Measurements from ENCODE around the gene SLC9A2. TPM values are rescaled to one million over a fixed set of nuclear protein-coding genes. Genes with fewer than 3 reads are reported as not detected.

Gene SLC9A2
- total and polyA plus RNA-seq, 2 of the 13 experiments (the other 11 are each of a cell fraction or from before 2014, with no cell fraction given): 0.02 TPM; not detected in 1

DNA sequence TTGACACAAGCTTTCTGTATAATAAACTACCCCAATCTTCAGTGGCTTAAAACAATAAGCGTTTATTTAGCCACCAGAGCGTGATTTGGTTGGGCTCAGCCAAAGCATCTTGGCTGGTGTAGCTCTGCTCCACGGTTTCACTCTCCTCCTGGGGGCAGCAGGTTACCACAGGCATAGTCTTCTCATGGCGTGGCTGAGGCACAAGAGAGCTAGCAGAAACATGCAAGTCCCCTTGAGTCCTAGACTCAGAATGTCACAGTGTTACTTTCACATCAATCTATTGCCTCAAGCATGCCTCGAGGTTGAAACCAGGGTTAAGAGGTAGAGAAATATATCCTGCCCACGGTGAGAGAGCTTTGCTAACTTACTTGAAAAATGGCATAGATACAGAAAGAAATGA is 19.9 kb upstream of the SLC9A2 start:
- DNase-seq (ENCODE audit: low spot score): no peak
- POLR2A ChIA-PET: no interaction called here

GRCh38 chr2:102601730-102602129 is 17.6 kb upstream of the SLC9A2 start:
- BruUV-seq (replicated peaks): no TSS peak
- Histone ChIP-seq H3K9me3 (ENCODE audit: low read length) (no peaks in the 10 kb centered on the region), H3K36me3 (replicated peaks in 1 of 2; ENCODE audit: control insufficient read depth in 1 of 2, insufficient read depth in 2 of 2, low read length in 2 of 2) (no peaks in the 10 kb centered on the region), H3K4me1 (ENCODE audit: insufficient read depth, low read length) (no peaks in the 10 kb centered on the region), H3K27me3 (ENCODE audit: control insufficient read depth in 1 of 2, insufficient read depth in 2 of 2, low read length in 2 of 2) (no peaks in the 10 kb centered on the region; a peak in 1 of 5 replicates), H3K79me2 (ENCODE audit: insufficient read depth, low read length) (no peaks in the 10 kb centered on the region), H3K4me2 (ENCODE audit: low read depth, low read length) (no peak overlapping the region), H4K20me1 (ENCODE audit: insufficient read depth, low read length) (no peaks in the 10 kb centered on the region), H3K27ac (ENCODE audit: extremely low read length, insufficient read depth, low read length) (no peak overlapping the region), H3K9ac (ENCODE audit: insufficient read depth, low read depth, low read length) (no peak overlapping the region), H3K4me3 (replicated peaks in 1 of 3; ENCODE audit: insufficient read depth in 1 of 3, low read depth in 2 of 3, low read length in 3 of 3) (no peak overlapping the region), H2AFZ (ENCODE audit: low read length) (no peak overlapping the region)
- intact Hi-C loops (cut with micrococcal nuclease; ENCODE audit: unreplicated experiment) (no loop called here), in situ Hi-C loops (cut with HindIII; ENCODE audit: extremely low pct_ligation_motif_present, low pct_unique_long_range_greater_than_20kb) (no loop called here)
- WGBS (ENCODE audit: low lambda C conversion rate): 47% methylated on average over 2 of the region's 2 CpGs
- ATAC-seq (no peak), FAIRE-seq (no peak), DNase-seq (ENCODE audit: low spot score) (no peak)
- CTCF ChIA-PET (ENCODE audit: low intra/inter-chr PET ratio, low total read pairs): no interaction called here
- POLR2A ChIA-PET: no interaction called here
- no peak for TF ChIP-seq SSRP1 (CRISPR knock-in tag; IDR thresholded peaks at IDR 0.05)
- TF ChIP-seq RELA (CRISPR knock-in tag; IDR thresholded peaks at IDR 0.05): no peak
- no peak for TF ChIP-seq KMT2A (CRISPR knock-in tag; IDR thresholded peaks at IDR 0.05)
- no peak for TF ChIP-seq DNMT1 (CRISPR knock-in tag; IDR thresholded peaks at IDR 0.05)
- TF ChIP-seq POGK (CRISPR knock-in tag; conservative IDR thresholded peaks at IDR 0.05): no peak
- TF ChIP-seq ZFP37 (CRISPR knock-in tag; IDR thresholded peaks at IDR 0.05; ENCODE audit: borderline replicate concordance): no peak
- TF ChIP-seq, protein P1, sequence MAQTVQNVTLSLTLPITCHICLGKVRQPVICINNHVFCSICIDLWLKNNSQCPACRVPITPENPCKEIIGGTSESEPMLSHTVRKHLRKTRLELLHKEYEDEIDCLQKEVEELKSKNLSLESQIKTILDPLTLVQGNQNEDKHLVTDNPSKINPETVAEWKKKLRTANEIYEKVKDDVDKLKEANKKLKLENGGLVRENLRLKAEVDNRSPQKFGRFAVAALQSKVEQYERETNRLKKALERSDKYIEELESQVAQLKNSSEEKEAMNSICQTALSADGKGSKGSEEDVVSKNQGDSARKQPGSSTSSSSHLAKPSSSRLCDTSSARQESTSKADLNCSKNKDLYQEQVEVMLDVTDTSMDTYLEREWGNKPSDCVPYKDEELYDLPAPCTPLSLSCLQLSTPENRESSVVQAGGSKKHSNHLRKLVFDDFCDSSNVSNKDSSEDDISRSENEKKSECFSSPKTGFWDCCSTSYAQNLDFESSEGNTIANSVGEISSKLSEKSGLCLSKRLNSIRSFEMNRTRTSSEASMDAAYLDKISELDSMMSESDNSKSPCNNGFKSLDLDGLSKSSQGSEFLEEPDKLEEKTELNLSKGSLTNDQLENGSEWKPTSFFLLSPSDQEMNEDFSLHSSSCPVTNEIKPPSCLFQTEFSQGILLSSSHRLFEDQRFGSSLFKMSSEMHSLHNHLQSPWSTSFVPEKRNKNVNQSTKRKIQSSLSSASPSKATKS (CRISPR knock-in tag; IDR thresholded peaks at IDR 0.05): no peak

More for the DNA sequence above, 19.9 kb upstream of the SLC9A2 start:
- Histone ChIP-seq H3K4me3 (replicated peaks in 1 of 3; ENCODE audit: insufficient read depth in 1 of 3, low read depth in 2 of 3, low read length in 3 of 3) (no peak overlapping the region), H3K36me3 (replicated peaks in 1 of 2; ENCODE audit: control insufficient read depth in 1 of 2, insufficient read depth in 2 of 2, low read length in 2 of 2) (no peaks in the 10 kb centered on the region), H2AFZ (ENCODE audit: low read length) (no peak overlapping the region), H3K4me2 (ENCODE audit: low read depth, low read length) (no peak overlapping the region), H4K20me1 (ENCODE audit: insufficient read depth, low read length) (no peaks in the 10 kb centered on the region), H3K27me3 (ENCODE audit: control insufficient read depth in 1 of 2, insufficient read depth in 2 of 2, low read length in 2 of 2) (no peaks in the 10 kb centered on the region; a peak in 1 of 5 replicates), H3K9me3 (ENCODE audit: low read length) (no peaks in the 10 kb centered on the region), H3K9ac (ENCODE audit: insufficient read depth, low read depth, low read length) (no peak overlapping the region), H3K27ac (ENCODE audit: extremely low read length, insufficient read depth, low read length) (no peak overlapping the region), H3K4me1 (ENCODE audit: insufficient read depth, low read length) (no peaks in the 10 kb centered on the region), H3K79me2 (ENCODE audit: insufficient read depth, low read length) (no peaks in the 10 kb centered on the region)
- ATAC-seq (no peak), FAIRE-seq (no peak)
- intact Hi-C loops (cut with micrococcal nuclease; ENCODE audit: unreplicated experiment) (no loop called here), in situ Hi-C loops (cut with HindIII; ENCODE audit: extremely low pct_ligation_motif_present, low pct_unique_long_range_greater_than_20kb) (no loop called here)
- WGBS (ENCODE audit: low lambda C conversion rate): 7% methylated on average over 6 of the region's 6 CpGs
- no TSS peak for BruUV-seq (replicated peaks)
- 0 out of 2 replicates have a peak, but pooled peaks have one; percentile 4 for TF ChIP-seq CTCF (CRISPR knock-in tag; IDR thresholded peaks at IDR 0.05)
- TF ChIP-seq, protein P2, sequence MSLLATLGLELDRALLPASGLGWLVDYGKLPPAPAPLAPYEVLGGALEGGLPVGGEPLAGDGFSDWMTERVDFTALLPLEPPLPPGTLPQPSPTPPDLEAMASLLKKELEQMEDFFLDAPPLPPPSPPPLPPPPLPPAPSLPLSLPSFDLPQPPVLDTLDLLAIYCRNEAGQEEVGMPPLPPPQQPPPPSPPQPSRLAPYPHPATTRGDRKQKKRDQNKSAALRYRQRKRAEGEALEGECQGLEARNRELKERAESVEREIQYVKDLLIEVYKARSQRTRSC (CRISPR knock-in tag; IDR thresholded peaks at IDR 0.05; ENCODE audit: low read depth): no peak
- CTCF ChIA-PET (ENCODE audit: low intra/inter-chr PET ratio, low total read pairs): no interaction called here

Measured in HepG2 (cell line).